ENCODE results near the gene VAV3. TPM values are rescaled to one million over a fixed set of nuclear protein-coding genes. Genes with fewer than 3 reads are reported as not detected.
A peak's percentile ranks its signal among the peaks of the same experiment; 100 is the strongest.

The VAV3 gene
- total RNA-seq, 2 experiments from 2014 or later = 5.5 to 5.6 TPM

GRCh38 chr1:107900090-107900945 lies 64.7 kb downstream of the VAV3 start:
- no peaks in the 10 kb centered on the region for H3K36me3 Mint-ChIP-seq (ENCODE audit: low read depth)
- CTCF ChIA-PET = no interaction called here
- no peak for TF ChIP-seq CTCF (IDR thresholded peaks at IDR 0.05)
- DNase-seq = peak in 2 of 14 experiments; percentile 11 to 32
- peak overlapping the region; percentile 0 for H3K4me3 Mint-ChIP-seq
- H3K9me3 ChIP-seq (ENCODE audit: control insufficient read depth in 1 of 2, insufficient read depth in 1 of 2, low read length in 2 of 2) = no peaks in the 10 kb centered on the region
- H3K36me3 ChIP-seq (ENCODE audit: insufficient read depth, low read length) = no peaks in the 10 kb centered on the region
- H3K27me3 Mint-ChIP-seq = no peaks in the 10 kb centered on the region
- no peak overlapping the region for H3K27ac ChIP-seq (ENCODE audit: low read depth in 1 of 2, low read length in 2 of 2)
- peaks cover 6% of the 10 kb centered on the region for H3K4me1 ChIP-seq (ENCODE audit: insufficient read depth, low read length)
- no peak overlapping the region for H3K4me3 ChIP-seq (ENCODE audit: low read length)
- H3K9me3 Mint-ChIP-seq = no peaks in the 10 kb centered on the region
- peaks cover 45% of the 10 kb centered on the region for H3K4me1 Mint-ChIP-seq (ENCODE audit: low read depth)
- peak; percentile 72 for ATAC-seq (ENCODE audit: poor library complexity)
- no peaks in the 10 kb centered on the region for H3K27me3 ChIP-seq (ENCODE audit: control insufficient read depth in 1 of 2, insufficient read depth in 2 of 2, low read length in 2 of 2)
- intact Hi-C loops (cut with DNase I, micrococcal nuclease) = no loop called here
- H3K27ac Mint-ChIP-seq = peak overlapping the region; percentile 21
- POLR2A ChIA-PET = interaction anchor here (0.7 to 1.6 kb wide), 4 partner anchors 9 to 63 kb away, joined by 3 read pairs; no protein-coding TSS in a partner anchor

GRCh38 chr1:107899655-107900054 lies 65.3 kb downstream of the VAV3 start:
- Mint-ChIP-seq H3K27me3 (no peaks in the 10 kb centered on the region), H3K27ac (peak overlapping the region; percentile 21), H3K4me1 (ENCODE audit: low read depth) (peaks cover 45% of the 10 kb centered on the region), H3K36me3 (ENCODE audit: low read depth) (no peaks in the 10 kb centered on the region), H3K4me3 (no peak overlapping the region), H3K9me3 (no peaks in the 10 kb centered on the region)
- no peaks in the 10 kb centered on the region for H3K36me3 ChIP-seq (ENCODE audit: insufficient read depth, low read length)
- no peak overlapping the region for H3K27ac ChIP-seq (ENCODE audit: low read depth in 1 of 2, low read length in 2 of 2)
- intact Hi-C loops (cut with DNase I, micrococcal nuclease) = loop anchor here in 1 of 2 experiments (5.0 to 10.0 kb wide), 2 partner anchors 115 to 228 kb away; no protein-coding TSS in a partner anchor
- no peaks in the 10 kb centered on the region for H3K9me3 ChIP-seq (ENCODE audit: control insufficient read depth in 1 of 2, insufficient read depth in 1 of 2, low read length in 2 of 2)
- DNase-seq (no peak), ATAC-seq (ENCODE audit: poor library complexity) (no peak)
- H3K4me1 ChIP-seq (ENCODE audit: insufficient read depth, low read length) = peaks cover 6% of the 10 kb centered on the region
- ChIA-PET POLR2A (interaction anchor here (0.7 to 1.6 kb wide), 3 partner anchors 9 to 64 kb away, joined by 3 read pairs; no protein-coding TSS in a partner anchor), CTCF (no interaction called here)
- TF ChIP-seq CTCF (IDR thresholded peaks at IDR 0.05) = no peak
- H3K4me3 ChIP-seq (ENCODE audit: low read length) = no peak overlapping the region
- H3K27me3 ChIP-seq (ENCODE audit: control insufficient read depth in 1 of 2, insufficient read depth in 2 of 2, low read length in 2 of 2) = no peaks in the 10 kb centered on the region

- H3K27ac ChIP-seq (ENCODE audit: low read depth in 1 of 2, low read length in 2 of 2) = no peak overlapping the region
Measured at GRCh38 chr1:107897438-107898345, 67.3 kb downstream of the VAV3 start.

More at GRCh38 chr1:107897438-107898345, 67.3 kb downstream of the VAV3 start:
- Mint-ChIP-seq H3K27ac (peak overlapping the region; percentile 9), H3K36me3 (ENCODE audit: low read depth) (no peaks in the 10 kb centered on the region), H3K4me3 (peak overlapping the region; percentile 56), H3K4me1 (ENCODE audit: low read depth) (peaks cover 39% of the 10 kb centered on the region), H3K27me3 (no peaks in the 10 kb centered on the region), H3K9me3 (no peaks in the 10 kb centered on the region)
- POLR2A ChIA-PET = interaction anchor here (0.6 to 1.0 kb wide), 2 partner anchors 9 to 46 kb away, joined by 3 to 5 read pairs; no protein-coding TSS in a partner anchor
- CTCF ChIA-PET = interaction anchor here (0.7 kb wide), 1 partner anchor 222 kb away, joined by 5 read pairs; no protein-coding TSS in a partner anchor
- peak; percentile 72 for ATAC-seq (ENCODE audit: poor library complexity)
- TF ChIP-seq CTCF (IDR thresholded peaks at IDR 0.05) = no peak
- H3K9me3 ChIP-seq (ENCODE audit: control insufficient read depth in 1 of 2, insufficient read depth in 1 of 2, low read length in 2 of 2) = no peaks in the 10 kb centered on the region
- H3K4me1 ChIP-seq (ENCODE audit: insufficient read depth, low read length) = peaks cover 6% of the 10 kb centered on the region
- no peak overlapping the region for H3K4me3 ChIP-seq (ENCODE audit: low read length)
- H3K36me3 ChIP-seq (ENCODE audit: insufficient read depth, low read length) = no peaks in the 10 kb centered on the region
- intact Hi-C loops (cut with DNase I, micrococcal nuclease) = loop anchor here (1.0 to 10.0 kb wide), 3 partner anchors 113 to 230 kb away; no protein-coding TSS in a partner anchor
- peak in 4 of 14 experiments; percentile 10 to 33 (median 20) for DNase-seq
- no peaks in the 10 kb centered on the region for H3K27me3 ChIP-seq (ENCODE audit: control insufficient read depth in 1 of 2, insufficient read depth in 2 of 2, low read length in 2 of 2)

Measured in CD4-positive, alpha-beta T cell (primary cell).